Activated T-cell treated with anti-CD3 and anti-CD28 coated beads, Interleukin-2, amount 50 U/mL, for 1 hour (primary cell): ENCODE results near the gene LINC00237.

Experiments used
- DNase-seq: peaks from one replicate; pipeline ENCODE4 v3.0.0-alpha.2; 2020

The LINC00237 gene

DNA sequence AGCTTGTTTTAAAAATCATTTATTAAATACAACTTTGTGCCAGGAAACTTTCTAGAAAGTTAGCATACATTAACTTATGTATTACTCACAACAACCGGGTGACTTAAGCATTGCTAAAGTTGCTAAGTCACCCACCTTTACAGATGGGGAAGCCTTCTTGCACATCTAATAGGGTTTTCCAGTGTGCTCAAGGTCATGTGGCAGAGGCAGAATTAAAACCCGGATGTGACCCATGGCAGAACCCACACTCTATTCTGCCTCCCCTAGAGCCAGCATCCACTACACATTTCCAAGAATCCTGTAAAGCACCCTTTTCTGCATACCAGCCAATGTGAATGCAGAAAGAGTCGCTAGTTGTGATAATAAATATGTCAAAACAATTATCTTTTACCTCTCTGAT, 13.4 kb downstream of the LINC00237 start:
- no peak for DNase-seq

DNA sequence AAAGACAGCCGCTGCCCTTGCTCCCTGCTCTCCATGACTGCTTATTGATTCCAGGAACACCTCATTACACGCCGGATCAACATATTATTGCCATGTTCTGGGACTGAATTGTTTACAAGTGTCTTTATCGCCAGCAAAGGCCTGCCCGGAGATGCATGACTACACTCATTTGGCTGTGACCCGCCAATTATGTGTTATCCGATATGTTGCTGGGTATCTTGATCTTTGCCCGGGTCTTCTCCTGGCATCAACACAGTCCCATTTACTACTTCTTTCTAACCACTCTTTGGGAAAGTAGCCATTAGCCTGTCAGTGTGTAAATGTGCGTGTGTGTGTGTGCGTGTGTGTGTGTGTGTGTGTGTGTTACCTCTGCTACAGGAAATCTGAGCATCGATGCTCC, 15.4 kb downstream of the LINC00237 start:
- no peak for DNase-seq

DNA sequence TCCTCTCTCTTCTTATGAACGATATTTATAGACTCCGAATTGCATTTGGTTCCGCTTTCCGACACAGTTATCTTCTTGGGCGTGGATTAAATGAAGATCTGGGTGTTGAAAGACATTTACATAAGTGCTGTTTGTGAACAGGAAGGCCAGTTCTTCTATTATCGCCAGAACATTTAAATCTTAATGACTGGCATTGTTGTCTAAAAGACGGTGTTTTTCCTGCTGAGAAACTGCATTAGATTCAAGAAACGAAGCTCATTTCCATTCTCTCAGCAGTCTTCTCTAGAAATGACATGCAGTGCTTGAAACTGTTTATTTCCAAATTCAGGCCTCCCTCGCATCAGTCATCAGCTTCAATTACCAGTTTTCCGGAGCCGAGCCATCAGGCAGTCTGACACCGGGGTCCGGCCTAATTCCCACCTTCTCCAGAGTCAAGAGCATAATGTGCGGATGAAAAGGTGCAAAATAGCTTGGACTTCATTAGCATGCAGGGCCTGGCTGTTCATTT, 16.0 kb downstream of the LINC00237 start:
- DNase-seq: no peak

DNA sequence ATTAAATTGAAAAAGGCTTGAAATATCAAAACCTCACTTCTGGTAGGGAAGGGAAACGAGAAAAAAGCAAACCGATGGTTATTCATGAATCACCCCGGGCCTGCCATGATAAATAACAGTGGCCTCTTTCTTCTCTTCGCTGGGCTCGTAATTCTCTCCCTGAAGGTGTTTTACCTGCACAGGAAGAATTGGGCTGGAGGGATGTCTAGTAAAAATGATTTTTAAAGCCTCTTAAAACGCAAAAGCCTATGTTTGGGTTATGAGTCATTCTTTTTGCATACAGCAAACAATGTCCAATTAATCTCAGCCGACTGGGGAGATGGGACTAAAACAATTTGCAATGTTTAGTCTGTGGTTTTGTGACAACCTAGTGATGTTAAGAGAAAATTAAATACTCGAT, 16.8 kb downstream of the LINC00237 start:
- no peak for DNase-seq

DNA sequence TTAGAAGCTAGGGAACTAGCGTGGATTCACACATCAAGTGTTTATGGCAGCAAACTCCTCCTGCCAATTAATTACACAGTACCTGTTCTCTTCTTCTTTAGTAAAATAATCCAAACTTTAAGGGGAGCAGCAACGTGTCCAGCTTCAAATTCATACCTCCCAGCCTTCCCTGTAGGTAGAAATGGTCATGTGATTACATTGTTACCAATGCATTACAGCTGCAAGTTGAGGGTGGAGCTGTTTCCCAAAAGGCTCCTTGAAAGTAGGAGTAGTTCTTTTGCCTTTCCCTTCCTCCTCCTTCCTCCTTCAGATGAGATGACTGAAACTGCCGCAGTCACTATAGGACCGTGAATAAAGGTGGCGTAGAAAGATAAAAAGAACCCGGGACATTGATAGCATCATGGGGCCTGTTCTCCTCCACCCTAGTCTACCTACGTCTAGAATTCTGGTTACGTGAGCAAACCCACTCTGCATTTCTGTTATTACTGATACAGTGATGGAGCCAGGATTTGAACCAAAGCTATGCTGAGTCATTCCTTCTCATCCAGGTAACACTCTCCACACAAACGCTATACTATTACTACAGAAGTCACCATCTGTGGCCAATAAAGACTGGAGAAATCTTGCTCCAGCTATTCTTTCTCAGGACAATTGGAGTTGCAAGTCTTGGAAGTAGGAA, 18.2 kb downstream of the LINC00237 start:
- DNase-seq: no peak

DNA sequence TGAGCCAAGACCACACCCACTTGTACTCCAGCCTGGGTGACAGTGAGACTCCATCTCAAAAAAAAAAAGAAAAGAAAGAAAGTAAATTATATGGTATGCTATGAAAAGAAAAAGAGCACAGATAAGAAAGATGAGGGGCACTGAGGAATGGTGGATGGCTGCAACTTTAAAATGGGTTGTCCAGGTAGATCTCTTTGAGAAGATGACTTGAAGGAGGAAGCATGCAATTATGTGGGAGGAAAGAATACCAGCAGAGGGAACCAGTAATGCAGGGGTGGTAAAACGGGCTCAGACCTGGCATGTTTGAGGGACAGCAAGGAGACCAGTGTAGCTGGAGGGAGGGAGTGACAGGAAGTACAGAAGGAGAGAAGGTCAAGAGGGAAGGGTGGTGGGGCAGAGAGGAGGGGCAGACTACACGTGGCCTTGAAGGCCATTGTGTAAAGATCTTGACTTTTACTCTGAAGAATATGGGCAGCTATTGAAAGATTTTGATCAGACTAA, 22.3 kb downstream of the LINC00237 start:
- no peak for DNase-seq

DNA sequence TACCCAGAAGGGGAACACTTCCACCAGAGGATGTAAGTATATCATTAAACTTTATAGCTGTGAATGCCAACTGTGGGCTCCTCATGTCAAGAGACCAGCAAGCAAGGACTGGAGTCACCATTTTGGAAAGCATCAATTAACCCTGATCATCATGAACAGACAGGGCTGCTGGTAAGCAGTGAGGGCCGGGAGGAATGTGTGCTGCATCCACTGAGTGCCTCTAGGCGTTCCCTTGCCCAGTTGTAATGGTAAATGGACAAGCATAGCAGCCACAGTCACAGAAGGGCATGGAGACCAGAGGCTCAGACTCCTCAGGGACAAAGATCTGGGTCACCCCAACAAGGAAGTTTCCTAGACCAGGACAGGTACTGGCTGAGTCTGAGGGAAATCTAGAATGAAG, 23.6 kb downstream of the LINC00237 start:
- no peak for DNase-seq

DNA sequence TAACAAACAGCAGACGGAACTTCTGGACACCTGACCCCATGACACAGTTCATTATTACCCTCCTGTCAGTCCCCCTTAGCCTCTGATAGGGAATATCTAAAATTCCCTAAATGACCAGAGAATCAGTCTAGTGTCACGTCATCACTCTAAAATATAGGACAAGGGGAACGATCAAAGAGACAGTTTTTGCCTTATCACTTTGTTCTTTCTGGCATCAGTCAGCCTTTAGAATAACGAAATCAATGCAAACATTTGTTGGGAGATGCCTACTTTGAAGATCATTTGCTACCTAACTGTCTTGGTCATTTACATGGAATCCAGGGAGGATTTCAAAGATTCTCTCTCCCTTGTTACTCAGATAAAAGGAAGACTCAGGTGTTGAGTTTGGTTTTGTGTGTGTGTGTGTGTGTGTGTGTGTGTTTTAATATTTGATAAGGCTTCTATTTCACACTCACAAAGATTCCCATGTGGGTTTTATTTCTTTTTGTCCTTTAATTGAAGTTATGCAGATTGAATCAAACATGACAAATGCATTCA, 28.3 kb downstream of the LINC00237 start:
- DNase-seq: no peak

DNA sequence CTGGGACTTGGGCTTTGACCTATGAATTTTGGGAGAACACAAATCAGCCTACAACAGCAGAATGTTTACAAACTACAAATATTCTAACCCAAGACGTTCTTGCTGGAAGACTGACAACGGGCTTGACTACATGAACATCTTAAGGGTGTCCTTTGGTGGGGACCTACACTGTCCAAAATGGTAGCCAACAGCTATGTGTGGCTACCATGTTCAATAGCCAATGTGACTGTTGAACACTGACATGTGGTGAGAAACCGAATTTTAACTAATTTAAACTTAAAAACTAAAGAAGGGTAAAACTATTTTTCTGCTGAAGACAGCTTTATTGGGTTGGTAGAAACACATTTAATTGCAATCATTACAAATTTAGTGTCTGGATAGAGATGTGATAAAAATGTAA, 30.1 kb downstream of the LINC00237 start:
- no peak for DNase-seq

DNA sequence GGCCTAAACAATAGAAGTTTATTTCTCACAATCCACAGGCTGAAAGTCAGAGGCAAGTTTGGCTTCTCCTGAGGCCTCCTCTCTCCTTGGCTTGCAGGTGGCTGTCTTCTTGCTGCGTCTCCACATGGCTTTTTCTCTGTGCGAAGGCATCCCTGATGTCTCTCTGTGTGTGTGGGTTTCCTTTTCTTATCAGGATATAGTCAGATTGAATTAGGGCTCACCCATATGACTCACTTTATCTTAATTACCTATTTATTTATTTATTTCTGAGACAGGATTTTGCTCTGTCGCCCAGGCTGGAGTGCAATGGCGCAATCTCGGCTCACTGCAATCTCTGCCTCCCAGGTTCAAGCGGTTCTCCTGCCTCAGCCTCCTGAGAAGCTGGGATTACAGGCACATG, 30.7 kb downstream of the LINC00237 start:
- DNase-seq: no peak

DNA sequence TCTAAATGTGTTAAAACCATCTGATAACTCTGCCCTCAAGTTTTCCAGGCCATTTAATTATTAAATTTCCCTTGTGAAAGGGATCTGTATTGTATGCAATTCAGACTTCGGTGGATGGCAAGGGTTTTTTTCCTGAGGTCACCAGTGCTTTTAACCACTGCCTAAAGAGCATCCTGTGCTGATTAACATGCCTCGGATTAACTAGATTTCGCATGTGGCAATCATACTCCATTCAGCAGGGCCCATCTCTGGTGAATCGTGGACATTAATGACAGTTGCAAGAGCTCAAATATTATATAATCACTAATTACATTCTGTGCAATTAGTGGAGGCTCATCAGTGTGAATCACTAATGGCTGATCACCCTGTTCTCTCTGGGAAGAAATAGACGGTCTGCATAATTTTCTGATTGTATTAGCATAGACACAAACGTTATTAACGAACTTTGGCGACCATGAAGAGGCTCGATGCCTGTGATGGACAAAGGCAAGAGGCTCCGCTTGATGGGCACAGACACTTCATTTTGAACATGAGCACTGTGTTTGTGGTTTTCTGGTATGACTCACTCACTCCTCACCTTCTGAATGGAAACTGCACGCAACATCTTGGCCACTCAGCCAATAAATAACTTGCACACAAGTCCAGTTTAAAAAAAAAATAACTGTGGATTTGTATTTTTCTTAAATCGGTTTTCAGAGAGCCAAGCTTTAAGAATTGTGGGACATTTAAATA, 31.4 kb downstream of the LINC00237 start:
- DNase-seq: no peak

DNA sequence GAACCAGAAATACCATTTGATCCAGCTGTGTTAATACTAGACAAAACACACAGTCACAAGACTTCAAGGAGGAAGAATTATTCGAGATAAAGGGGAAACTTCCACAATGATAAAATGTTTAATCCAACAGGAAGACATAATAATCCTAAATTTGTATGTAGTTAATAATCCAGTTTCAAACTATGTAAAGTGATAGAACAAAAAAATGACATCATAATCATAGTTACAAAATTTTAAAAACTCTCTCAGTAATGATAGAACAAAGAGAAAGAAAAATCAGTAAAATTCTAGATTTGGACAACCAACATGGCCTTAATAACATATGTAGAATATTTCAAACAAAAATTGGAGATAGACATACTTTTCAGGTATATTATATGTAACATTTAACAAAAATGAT, 38.9 kb downstream of the LINC00237 start:
- no peak for DNase-seq

DNA sequence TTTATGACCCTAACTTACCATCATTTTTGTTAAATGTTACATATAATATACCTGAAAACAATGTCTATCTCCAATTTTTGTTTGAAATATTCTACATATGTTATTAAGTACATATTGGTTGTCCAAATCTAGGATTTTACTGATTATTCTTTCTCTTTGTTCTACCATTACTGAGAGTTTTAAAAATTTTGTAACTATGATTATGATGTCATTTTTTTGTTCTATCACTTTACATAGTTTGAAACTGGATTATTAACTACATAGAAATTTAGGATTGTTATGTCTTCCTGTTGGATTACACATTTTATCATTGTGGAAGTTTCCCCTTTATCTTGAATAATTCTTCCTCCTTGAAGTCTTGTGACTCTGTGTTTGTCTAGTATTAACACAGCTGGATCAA, 41.2 kb downstream of the LINC00237 start:
- no peak for DNase-seq

DNA sequence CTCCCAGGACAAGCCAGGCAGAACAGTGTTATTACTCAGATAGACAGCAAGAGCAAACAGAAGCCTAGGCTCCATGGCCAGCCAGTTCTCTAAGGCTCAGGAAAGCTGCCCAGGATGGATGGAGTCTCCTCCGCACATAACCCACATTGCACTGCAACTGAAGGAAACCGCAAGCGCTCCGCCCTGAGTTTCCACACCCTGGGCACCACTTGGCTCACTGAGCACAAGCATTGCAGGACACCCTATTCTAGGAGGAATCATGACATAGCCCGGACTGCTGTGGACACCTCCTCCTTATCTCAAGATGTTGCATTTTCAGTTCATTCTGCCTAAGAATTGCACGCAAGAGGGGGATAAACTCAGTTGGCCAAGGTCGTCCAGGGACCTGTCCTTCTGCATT, 42.9 kb downstream of the LINC00237 start:
- no peak for DNase-seq

DNA sequence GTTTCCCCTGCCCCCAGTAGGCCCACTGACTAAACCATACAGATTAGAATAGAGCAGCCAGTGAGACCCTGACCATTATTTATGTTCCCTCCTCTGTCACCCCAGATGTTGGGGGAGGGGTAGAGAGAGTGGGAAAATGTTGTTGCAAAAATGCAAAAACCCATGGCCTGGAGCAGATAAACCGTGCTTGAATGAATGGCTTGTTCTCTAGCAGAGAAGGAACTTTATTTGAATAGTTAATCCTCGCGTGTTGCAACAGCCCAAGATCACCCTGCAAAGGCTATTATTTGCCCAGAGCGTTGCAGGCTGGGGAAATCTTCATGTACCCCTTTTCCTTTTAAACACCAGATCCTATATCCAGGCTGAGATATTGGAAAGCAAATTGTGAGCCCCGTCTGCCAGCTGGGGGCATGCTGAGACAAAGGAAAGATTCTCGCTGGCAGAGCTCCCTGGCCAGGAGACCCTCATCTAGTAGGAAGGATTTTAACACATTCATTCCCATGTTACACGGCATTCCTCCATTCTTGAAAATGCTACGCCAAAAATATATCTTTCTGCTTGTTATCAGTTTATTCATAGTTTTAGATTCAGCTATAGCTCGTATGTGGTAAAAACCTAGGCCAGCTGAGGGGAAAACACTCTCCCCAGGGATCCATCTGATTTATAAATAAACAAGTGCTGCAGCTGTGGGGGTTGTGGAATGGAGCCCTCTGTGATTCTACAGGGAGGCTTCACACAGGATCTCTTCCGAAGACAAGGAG, 53.0 kb downstream of the LINC00237 start:
- no peak for DNase-seq

DNA sequence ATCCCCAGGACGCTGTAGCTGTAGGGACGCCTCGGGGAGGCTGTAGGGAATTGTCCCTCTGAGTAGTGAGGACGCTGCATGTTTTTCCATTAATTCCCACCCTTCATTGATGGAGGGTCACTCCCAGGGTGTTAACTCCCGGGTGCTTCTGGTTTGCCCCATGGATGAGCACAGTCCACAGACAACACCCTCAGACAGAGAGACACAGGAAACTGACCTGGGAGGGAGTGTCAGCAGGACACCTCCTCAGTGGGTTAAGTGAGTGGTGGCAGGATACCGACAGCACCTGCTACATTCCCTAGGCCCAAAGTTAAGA, 53.5 kb downstream of the LINC00237 start:
- DNase-seq: no peak

DNA sequence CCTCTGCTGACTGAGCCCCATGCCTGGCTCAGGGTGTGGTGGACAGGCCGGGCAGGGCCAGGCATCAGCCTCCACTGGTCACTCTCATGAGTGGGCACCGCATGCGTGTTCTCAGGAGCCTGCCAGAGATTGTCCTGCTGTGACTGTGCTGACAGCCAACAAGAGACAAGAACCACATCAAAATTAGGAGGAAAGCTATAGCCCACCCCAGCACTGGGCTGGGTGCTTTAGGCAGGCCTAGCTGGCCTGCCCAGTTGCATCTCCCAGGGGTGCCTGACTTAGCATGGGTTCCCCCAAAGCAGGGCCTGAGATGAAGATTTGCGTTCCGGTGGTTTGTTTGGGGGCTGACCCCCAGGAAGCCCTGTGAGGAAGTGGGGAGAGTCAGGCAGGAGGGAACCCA, 53.9 kb downstream of the LINC00237 start:
- no peak for DNase-seq

DNA sequence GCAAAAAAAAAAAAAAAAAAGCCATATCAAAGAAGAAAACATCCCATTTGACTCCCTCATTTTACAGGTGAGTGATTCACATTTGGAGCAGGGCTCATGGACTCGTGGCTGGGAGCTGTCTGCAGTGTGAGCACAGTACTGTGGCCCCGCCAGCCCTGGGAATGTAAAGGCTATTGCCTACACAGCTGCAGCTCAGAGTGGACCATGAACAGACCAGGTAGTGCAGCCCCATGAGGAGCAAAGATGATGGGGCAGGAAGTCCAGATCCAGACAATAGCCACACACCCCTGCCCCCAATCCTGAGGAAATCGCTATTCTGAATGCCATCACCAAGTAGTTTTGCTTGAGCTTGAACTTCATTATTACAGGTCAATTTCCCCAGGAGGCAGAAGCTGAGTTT, 55.4 kb downstream of the LINC00237 start:
- no peak for DNase-seq

DNA sequence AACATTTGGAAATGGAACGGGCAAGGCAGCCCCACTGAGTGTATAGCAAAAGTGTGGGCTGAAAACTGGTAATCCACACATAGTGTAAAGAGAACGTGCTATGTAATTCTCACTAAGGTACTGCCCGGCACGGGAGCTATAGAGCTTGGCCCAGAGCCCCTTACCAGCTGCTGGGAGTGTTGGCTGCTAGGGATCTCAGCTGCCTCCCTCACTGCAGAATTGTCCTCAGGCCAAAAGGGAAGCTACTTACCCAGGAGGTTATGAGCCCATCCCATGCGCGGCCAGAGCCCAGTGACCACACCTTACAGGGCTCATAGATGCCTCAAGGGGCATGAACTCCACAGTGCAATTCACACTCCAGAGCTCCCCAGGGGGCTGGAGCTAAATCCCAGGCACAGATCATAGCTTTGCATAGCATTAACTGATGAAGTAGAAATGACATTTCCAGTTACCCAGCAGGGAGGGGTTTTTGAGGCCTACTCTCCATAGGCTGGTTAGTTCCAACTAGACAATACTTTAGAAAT, 56.8 kb downstream of the LINC00237 start:
- DNase-seq: no peak

DNA sequence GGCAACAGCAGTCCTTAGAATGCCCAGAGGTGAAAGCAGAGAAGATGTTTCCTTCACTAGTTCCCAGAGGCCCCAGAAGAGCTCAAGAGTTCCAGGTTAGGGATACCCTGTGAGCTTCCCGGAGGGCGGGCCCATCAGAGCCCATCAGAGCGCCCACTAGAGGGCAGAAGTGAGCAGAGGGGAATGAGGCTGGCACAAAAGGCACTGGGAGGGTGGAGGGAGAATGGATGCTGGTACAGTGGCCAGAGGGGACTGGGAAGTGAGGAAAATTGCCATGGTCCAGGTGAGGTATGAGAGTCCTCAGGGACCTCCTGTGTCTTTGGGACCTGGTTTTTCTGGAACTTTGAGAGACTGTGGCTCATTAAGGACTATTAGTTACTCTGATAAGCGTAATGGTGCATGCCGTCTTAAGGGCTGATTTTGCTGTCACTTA, 57.3 kb downstream of the LINC00237 start:
- DNase-seq: peak; percentile 55

DNA sequence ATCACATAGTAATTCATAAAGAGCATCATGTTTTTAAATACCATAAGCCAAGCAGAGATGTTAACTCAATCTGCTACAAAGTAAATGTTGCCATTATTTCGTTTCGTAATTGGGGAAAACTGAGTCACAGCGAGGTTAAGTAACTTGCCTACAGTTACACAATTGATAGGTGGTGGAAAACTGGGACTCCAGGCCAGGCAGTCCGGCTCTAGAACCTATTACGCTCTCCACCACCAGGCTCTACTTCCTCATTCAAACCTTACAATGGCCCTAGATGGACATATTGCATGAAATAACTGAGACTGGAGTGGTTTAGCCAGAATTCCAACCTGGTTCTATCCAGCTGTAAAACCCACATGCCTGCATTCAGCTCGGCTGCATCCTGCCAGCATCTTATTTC, 58.2 kb downstream of the LINC00237 start:
- DNase-seq: no peak

DNA sequence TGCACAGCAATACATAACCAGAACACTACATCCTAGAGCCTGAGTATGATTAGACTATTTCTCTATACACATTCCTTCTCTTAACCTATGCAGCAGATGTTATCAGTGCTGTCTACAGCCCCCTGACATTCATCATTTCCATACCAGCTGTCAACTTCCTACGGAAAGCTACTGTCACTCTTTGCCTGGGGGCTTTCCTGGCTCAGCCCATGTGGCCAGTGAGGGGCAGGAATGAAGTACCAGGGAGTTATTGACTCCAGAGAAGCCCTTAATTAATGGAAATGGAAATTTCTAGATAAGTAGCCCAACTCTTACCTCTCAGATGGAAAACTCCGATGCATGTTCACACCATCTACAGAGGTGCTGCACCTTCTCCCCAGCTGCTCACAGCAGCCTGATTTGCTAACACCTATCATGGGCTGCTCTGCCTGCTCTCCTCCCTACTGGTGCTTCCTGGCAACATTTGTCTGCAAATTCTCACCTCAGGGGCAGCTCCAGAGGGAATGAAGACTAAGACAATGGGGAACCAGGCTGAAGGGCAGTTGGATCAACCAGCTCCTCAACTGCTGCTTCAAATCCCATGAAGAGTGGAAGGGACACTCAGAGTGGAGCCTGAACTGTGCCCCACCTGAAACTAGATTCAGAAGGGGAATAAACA, 59.6 kb downstream of the LINC00237 start:
- DNase-seq: no peak
